Activated T-cell treated with anti-CD3 and anti-CD28 coated beads, Interleukin-2, amount 50 U/mL, for 24 hours (primary cell): ENCODE data around the gene ABAT.

Source experiments
- DNase-seq: peaks from one replicate; pipeline ENCODE4 v3.0.0-alpha.2; 2020
- H3K27ac Mint-ChIP-seq: 2 replicates; pipeline ENCODE4 v1.8.0; 2020; ENCODE audit warnings: mild to moderate bottlenecking, mixed read lengths
- H3K27me3 Mint-ChIP-seq: 2 replicates; pipeline ENCODE4 v1.8.0; 2020; ENCODE audit warnings: mixed read lengths
- H3K36me3 Mint-ChIP-seq: 2 replicates; pipeline ENCODE4 v1.8.0; 2020; ENCODE audit warnings: low read depth, mixed read lengths
- H3K4me1 Mint-ChIP-seq: 2 replicates; pipeline ENCODE4 v1.8.0; 2020; ENCODE audit warnings: low read depth, mixed read lengths
- H3K4me3 Mint-ChIP-seq: 2 replicates; pipeline ENCODE4 v1.8.0; 2020; ENCODE audit warnings: mild to moderate bottlenecking, moderate library complexity, mixed read lengths
- H3K9me3 Mint-ChIP-seq: 2 replicates; pipeline ENCODE4 v1.8.0; 2020; ENCODE audit warnings: mixed read lengths

The ABAT gene

DNA sequence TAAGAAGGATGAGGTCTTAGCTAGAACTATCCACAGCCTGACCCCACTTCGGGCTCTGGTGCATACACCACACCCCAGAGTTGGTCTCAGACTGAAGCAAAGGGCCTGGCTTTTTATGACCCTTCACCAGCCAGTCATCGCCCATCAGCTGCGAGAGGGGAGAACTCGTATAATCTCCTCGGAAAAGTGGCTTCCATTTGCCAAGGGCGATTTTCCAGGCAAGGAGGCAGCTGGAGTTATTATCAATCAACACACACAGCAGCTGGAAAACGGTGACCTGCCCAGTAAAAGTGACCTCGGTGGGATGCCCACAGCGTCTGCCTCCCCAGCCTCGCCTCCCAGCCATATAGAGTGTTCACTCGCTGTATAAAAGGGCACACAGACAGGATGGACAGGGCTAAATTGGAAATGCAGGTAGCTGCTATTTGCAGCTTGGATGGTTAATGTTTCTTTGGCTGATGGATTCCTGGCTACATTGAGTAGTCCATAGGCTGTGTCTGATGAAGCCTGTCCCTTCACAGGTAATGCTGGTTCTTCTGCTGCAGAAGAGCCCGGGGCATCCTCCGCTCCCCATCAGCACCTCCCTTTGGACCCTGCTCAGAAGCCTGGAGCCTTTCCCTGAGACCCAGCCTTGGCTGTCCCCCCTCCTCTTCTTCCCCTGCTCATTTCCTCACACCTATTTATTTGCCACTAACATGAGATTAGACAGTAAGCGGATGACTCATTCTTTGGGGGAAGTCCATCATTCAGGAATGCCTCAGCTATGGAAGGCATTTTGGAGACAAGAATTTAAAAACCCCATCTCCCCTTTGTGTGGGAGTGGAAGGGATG is 77.3 kb downstream of the ABAT start:
- peaks cover 24% of the 10 kb centered on the region for H3K36me3 Mint-ChIP-seq
- H3K4me1 Mint-ChIP-seq = no peaks in the 10 kb centered on the region
- H3K9me3 Mint-ChIP-seq = no peaks in the 10 kb centered on the region
- no peak for DNase-seq
- H3K27me3 Mint-ChIP-seq = no peaks in the 10 kb centered on the region
- H3K4me3 Mint-ChIP-seq = no peak overlapping the region
- H3K27ac Mint-ChIP-seq = no peak overlapping the region

DNA sequence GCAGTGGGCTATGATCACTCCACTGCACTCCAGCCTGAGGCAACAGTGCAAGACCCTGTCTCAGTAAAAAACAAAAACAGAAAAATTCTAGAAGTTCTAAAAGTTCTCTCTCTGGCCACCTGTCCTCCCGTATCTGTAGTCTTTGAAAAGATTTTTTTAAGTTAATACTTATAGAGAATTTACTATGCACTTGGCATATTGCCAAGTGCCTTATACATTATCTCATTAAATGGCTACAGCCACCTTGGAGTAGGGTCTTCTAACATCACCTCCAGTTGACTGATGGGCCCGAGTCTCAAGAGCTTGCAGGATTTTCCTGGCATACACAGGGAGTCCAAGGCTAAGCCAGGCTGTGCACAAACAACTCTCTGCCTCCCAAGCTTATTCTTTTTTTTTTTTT is 78.3 kb downstream of the ABAT start:
- Mint-ChIP-seq H3K4me3 (no peak overlapping the region), H3K36me3 (peaks cover 27% of the 10 kb centered on the region), H3K4me1 (no peaks in the 10 kb centered on the region), H3K9me3 (no peaks in the 10 kb centered on the region), H3K27me3 (no peaks in the 10 kb centered on the region), H3K27ac (no peak overlapping the region)
- DNase-seq = no peak

DNA sequence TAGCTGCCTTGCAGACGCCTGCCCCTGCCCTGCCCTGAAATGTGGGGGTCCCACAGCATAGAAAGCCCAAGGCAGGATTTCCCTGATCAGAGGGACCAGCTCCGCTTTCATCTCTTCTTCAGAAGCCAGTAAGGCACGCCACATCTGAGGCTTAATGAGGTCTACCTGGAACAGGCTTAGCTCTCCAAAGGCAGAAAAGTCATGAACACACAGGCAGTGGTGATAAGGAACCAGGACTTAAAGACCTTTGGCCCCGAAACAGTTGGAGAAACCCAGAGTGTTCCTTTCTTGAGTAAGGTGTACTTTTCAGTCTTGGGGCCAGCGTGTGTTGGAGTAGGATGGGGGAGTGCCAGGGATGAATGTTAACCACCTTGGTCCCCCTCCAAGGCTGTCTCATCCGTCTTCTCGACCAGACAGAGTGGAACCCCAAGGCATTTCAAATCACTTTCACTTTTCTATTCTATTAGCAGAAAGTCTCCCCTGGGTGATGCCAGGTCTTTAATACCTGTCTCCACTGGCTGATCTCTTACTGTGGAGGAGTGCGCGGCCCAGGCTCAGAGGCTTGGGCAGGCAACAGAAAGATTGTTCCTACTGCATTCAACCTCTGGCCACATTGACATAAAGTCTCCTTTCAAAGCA is 79.1 kb downstream of the ABAT start:
- Mint-ChIP-seq H3K36me3 (peaks cover 31% of the 10 kb centered on the region), H3K27ac (no peak overlapping the region), H3K27me3 (no peaks in the 10 kb centered on the region), H3K4me3 (no peak overlapping the region), H3K9me3 (no peaks in the 10 kb centered on the region), H3K4me1 (no peaks in the 10 kb centered on the region)
- no peak for DNase-seq

DNA sequence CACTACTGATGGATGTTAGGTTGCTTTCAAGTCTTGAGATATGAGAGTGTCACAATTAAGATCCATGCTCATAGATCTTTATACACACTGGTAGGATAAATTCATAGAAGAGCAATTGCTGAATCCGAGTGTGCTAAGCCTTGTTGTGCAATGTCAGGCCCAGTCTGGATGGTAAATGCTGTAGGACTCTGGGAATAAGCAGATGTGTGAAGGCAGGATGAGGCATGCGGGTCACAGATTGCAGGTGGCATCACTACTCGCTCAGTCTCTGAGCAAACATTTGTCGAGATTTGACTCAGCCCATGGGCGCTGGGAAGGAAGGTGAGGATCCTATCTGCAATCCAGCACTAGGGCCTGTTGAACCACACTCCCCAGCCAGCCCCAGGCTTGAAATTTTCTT is 82.3 kb downstream of the ABAT start:
- Mint-ChIP-seq H3K4me3 (no peak overlapping the region), H3K27ac (no peak overlapping the region), H3K36me3 (peaks cover 24% of the 10 kb centered on the region), H3K4me1 (no peaks in the 10 kb centered on the region), H3K9me3 (no peaks in the 10 kb centered on the region), H3K27me3 (no peaks in the 10 kb centered on the region)
- no peak for DNase-seq

DNA sequence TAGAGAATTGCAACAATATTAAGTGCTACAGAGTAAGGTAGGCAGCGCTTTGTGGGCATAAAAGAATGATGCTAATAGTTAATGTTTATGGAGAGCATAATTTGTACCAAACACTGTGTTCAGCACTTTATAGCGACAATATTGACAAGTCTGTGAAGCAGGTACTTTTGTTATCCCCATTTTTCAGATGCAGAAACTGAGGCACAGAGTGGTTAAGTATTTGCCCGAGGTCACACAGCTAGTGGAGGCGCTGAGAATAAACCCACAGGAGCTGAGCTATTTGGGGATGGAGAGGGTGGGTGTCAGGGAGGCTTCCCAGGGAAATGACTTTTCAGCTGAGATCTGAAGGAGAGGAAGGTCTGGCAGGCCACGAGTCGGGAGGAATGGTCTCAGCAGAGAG is 83.6 kb downstream of the ABAT start:
- DNase-seq = no peak
- peaks cover 18% of the 10 kb centered on the region for H3K36me3 Mint-ChIP-seq
- H3K9me3 Mint-ChIP-seq = no peaks in the 10 kb centered on the region
- no peak overlapping the region for H3K4me3 Mint-ChIP-seq
- no peaks in the 10 kb centered on the region for H3K27me3 Mint-ChIP-seq
- no peaks in the 10 kb centered on the region for H3K4me1 Mint-ChIP-seq
- no peak overlapping the region for H3K27ac Mint-ChIP-seq

DNA sequence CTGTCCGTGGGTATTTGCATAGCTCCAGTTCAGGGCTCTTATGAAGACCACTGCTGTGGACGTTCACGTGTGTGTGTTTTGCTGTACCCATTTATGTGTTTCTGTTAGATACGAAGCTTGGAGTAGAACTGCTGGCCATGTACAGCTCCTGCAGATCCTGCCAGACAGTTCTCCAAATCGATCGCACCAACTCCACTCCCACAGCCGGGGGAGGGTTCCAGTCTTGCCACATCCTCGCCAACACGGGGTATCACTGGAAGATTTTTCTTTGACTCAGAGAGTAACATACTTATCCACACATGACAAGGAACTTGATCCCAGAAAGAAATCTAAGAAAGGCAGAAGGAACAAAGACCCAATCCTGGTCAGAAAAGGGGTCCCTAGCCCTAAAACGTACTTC is 85.6 kb downstream of the ABAT start:
- Mint-ChIP-seq H3K27ac (no peak overlapping the region), H3K27me3 (no peaks in the 10 kb centered on the region), H3K4me1 (no peaks in the 10 kb centered on the region), H3K36me3 (peaks cover 21% of the 10 kb centered on the region), H3K4me3 (no peak overlapping the region), H3K9me3 (no peaks in the 10 kb centered on the region)
- DNase-seq = no peak

DNA sequence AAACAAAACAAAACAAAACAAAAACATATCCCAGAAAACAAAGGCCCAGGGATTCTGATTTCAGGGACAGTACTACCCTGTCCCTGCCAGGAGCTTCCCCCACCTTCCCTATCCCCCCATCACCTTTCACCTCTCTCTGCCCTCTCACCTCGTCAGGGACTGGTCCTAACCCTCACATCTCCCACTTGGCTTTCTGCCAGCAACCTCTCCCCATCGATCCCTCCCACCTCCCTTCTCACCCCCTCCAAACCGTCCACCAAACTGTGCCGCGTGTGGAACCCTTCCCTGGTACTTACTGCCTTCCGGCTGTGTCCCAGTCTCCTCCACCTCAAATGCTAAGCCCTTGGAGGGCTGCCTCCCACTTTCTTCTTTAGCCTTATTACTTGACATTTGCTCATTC is 86.7 kb downstream of the ABAT start:
- Mint-ChIP-seq H3K9me3 (no peaks in the 10 kb centered on the region), H3K4me1 (no peaks in the 10 kb centered on the region), H3K4me3 (no peak overlapping the region), H3K36me3 (peaks cover 26% of the 10 kb centered on the region), H3K27me3 (no peaks in the 10 kb centered on the region), H3K27ac (no peak overlapping the region)
- no peak for DNase-seq

DNA sequence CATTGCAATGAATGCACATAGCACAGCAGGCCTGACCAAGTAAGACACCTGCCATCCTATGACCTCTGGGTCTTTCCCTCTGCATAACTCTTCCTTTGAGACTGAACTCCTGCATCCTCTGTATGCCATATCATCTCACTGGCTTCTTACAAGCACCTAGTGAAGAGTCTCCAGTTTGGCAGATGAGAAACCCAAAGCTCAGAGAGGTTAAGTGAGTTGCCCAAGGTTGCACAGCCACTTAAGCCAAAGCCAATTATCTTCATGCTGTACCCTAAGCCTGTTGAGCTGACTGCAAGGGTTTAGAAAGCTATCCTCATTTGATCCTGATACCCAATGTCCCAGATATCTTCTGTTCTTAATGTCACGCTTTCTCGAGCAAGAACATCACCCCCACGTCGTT is 87.8 kb downstream of the ABAT start:
- Mint-ChIP-seq H3K27me3 (no peaks in the 10 kb centered on the region), H3K9me3 (no peaks in the 10 kb centered on the region), H3K36me3 (peaks cover 25% of the 10 kb centered on the region), H3K27ac (no peak overlapping the region), H3K4me3 (no peak overlapping the region), H3K4me1 (no peaks in the 10 kb centered on the region)
- DNase-seq = no peak

DNA sequence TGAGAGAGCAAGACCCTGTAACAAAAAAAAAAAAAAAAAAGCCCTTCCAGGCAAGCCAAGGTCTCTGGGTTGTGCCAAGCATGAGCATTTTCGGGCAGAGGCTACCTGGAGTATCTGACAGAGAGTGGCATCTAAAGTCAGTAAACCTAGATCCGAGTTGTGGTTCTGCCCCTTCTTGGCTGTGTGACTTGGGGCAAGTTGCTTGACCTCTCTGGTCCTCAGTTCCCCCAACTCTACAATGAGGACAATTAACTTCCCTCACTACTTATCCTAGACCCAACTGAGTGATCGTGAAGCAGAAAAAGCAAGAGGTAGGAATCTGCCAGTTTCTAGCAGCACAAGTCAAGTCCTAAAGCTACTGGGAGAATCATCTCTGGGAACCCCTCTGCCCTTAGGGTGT is 88.7 kb downstream of the ABAT start:
- no peaks in the 10 kb centered on the region for H3K4me1 Mint-ChIP-seq
- H3K4me3 Mint-ChIP-seq = no peak overlapping the region
- no peak for DNase-seq
- no peaks in the 10 kb centered on the region for H3K9me3 Mint-ChIP-seq
- H3K27ac Mint-ChIP-seq = no peak overlapping the region
- H3K36me3 Mint-ChIP-seq = peaks cover 22% of the 10 kb centered on the region
- no peaks in the 10 kb centered on the region for H3K27me3 Mint-ChIP-seq

DNA sequence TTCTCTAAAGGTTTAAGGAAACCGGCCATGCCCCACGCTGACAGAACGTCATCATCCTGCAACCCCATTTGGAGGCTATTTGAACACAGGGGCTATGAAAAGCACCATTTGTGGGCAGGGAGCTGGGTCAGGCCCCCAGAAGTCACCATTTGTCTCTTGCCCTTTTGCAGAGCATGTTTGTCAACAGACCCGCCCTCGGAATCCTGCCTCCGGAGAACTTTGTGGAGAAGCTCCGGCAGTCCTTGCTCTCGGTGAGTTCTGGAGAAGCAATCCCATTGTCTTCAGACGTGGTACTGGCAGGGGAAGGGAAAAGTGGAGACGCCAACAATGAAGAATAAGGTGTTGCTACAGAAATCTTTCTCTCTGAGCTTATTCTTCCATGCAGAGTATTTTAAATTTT is 89.5 kb downstream of the ABAT start:
- Mint-ChIP-seq H3K27me3 (no peaks in the 10 kb centered on the region), H3K4me1 (no peaks in the 10 kb centered on the region), H3K4me3 (no peak overlapping the region), H3K9me3 (no peaks in the 10 kb centered on the region), H3K36me3 (peaks cover 28% of the 10 kb centered on the region), H3K27ac (no peak overlapping the region)
- DNase-seq = no peak

DNA sequence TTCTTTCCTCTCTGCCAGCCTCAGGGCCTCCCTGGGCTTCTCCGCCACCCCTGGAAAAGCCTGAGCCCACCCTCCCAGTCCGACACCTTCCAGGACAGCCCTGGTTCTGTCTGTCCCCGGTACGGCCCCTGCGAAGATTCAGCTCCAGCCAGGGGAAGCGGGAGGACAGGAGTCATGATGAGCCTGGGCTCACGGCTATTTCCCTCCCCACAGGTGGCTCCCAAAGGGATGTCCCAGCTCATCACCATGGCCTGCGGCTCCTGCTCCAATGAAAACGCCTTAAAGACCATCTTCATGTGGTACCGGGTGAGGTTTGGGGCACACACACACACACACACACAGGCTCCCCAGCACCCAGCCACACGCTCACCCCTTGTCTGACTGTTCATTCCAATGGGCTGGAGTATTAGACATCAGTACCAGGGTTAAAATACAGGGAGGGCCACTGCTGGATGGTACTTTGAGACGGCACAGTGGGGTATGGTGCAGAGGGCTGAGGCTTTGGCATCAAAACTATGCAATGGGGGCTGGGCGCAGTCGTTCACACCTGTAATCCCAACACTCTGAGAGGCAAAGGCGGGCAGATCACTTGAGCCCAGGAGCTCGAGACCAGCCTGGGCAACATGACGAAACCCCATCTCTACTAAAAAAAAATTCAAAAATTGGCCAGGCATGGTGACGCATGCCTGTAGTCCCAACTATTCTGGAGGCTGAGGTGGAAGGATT is 90.3 kb downstream of the ABAT start:
- Mint-ChIP-seq H3K27me3 (no peaks in the 10 kb centered on the region), H3K27ac (no peak overlapping the region)

DNA sequence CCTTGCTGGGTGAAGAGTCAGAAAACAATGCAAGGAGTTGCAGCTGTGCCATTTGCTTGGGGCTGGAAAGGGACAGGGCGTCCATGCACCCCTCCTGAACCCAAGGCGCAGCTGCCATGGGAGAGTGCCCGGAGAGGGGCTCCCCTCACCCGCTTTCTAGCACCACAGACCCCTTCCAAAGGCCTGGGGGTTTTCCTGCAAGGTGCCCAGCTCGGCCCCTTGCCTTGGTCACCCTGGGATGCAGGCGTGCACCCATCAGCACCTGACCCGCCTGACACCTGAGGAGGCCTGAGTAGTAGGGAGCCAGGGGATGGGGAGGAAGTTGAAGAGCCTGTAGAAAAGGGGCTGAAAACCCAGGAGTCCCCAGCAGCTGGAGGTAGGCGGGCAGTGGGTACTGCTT is 92.8 kb downstream of the ABAT start:
- Mint-ChIP-seq H3K27ac (no peak overlapping the region), H3K4me1 (no peaks in the 10 kb centered on the region), H3K4me3 (no peak overlapping the region), H3K9me3 (no peaks in the 10 kb centered on the region), H3K27me3 (no peaks in the 10 kb centered on the region), H3K36me3 (peaks cover 31% of the 10 kb centered on the region)
- no peak for DNase-seq

More for the DNA sequence above, 90.3 kb downstream of the ABAT start:
- no peaks in the 10 kb centered on the region for H3K9me3 Mint-ChIP-seq
- peaks cover 30% of the 10 kb centered on the region for H3K36me3 Mint-ChIP-seq
- H3K4me1 Mint-ChIP-seq = no peaks in the 10 kb centered on the region
- H3K4me3 Mint-ChIP-seq = no peak overlapping the region
- DNase-seq = no peak

DNA sequence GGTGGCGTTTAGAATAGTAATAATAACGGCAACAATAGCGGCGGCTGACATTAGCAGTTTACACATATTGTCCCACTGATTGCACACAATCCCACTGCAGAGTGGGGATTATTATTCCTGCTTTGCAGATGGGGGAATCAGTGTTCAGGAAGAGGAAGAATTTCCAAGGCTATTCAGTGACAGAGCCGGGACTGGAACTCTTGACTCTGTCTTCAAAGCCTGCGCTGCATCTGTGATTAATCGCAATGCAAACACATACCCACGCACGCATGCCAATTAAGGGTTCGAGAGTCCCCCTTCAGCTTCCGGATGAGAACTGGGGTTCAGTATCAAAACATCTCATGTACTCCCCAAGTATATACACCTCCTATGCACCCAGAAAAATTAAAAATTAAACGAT is 93.9 kb downstream of the ABAT start:
- Mint-ChIP-seq H3K27me3 (no peaks in the 10 kb centered on the region), H3K9me3 (no peaks in the 10 kb centered on the region), H3K36me3 (peaks cover 41% of the 10 kb centered on the region), H3K4me3 (no peak overlapping the region), H3K27ac (no peak overlapping the region), H3K4me1 (no peaks in the 10 kb centered on the region)
- DNase-seq = no peak

DNA sequence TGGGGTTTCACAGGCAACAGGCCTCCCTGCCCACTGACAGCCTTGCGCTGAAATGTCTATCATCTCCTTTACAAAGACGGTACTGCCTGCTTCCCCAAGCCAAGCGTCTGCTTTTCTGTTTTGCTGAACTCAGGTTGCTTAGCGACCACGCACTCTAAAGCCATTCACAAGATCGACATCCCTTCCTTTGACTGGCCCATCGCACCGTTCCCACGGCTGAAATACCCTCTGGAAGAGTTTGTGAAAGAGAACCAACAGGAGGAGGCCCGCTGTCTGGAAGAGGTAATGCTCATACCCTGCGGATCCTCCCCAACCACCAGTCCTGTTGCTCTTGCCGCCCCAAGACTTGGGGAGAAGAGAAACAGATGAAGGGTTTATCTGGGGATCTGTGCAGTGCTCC is 94.3 kb downstream of the ABAT start:
- H3K27me3 Mint-ChIP-seq = no peaks in the 10 kb centered on the region
- no peak overlapping the region for H3K27ac Mint-ChIP-seq
- no peak for DNase-seq
- H3K4me1 Mint-ChIP-seq = no peaks in the 10 kb centered on the region
- H3K9me3 Mint-ChIP-seq = no peaks in the 10 kb centered on the region
- H3K4me3 Mint-ChIP-seq = no peak overlapping the region
- H3K36me3 Mint-ChIP-seq = peaks cover 44% of the 10 kb centered on the region

DNA sequence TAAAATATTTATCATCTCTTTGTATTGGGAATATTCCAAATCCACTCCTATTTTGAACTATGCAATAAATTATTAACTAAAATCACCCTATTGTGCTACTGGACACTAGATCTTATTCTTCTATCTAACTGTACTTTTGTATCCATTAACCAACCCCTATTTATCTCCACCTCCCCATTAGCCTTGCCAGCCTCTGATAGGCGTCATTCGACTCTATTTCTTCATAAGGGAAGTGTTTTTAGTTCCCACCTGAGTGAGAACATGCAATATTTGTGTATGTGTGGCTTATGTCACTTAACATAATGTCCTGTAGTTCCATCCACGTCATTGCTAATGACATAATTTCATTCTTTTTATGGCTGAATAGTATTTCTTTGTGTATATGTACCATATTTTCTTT is 99.1 kb downstream of the ABAT start:
- Mint-ChIP-seq H3K9me3 (no peaks in the 10 kb centered on the region), H3K27ac (no peak overlapping the region), H3K4me3 (no peak overlapping the region), H3K4me1 (no peaks in the 10 kb centered on the region), H3K36me3 (peaks cover 58% of the 10 kb centered on the region), H3K27me3 (no peaks in the 10 kb centered on the region)
- DNase-seq = no peak
